GM19455 (cell line): ENCODE data around the gene UGCG.
A peak's percentile ranks its signal among the peaks of the same experiment; 100 is the strongest.
"Not testable (repeated sequence)": the region's sequence is repeated elsewhere in the genome, so short reads cannot be mapped to it uniquely, and the experiment has no call there.

ENCODE experiments used
- ATAC-seq: cut with Tn5 transposase; IDR thresholded peaks from one replicate; pipeline ENCODE4 v1.9.1; 2021; ENCODE audit not compliant: unreplicated experiment

Gene UGCG

DNA sequence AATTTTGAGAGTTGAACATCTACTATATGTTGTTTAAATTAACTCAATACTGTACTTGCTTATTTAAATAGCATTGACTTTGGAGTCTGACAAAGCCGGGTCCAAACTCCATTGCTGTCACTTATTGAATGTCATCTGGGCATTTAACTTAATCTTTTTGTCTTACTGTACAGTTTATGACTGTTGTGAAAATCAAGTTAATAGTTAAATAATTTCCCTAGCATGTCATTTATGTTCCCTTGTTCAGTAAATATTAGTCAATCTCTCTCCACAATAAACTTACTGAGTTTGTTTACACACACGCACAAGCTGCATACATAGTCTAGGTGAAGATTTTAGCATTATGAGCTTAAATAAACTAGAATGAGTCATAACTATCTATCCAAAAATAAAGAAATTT, 6.3 kb upstream of the UGCG start:
- no peak for ATAC-seq

DNA sequence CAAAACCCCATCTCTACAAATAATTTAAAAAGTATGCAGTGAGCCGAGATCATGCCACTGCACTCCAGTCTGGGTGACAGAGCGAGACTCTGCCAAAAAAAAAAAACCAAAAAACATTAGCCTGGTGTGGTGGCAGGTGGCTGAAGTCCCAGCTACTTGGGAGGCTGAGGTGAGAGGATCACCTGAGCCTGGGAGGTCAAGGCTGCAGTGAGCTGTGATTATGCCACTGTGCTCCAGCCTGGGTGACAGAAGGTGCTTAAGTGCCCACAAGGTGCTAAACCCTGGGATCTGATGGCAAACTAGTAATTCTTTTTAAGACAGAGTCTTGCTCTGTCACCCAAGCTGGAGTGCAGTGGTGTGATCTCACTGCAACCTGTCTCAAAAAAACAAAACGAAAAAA, 5.7 kb upstream of the UGCG start:
- not testable (repeated sequence) for ATAC-seq

DNA sequence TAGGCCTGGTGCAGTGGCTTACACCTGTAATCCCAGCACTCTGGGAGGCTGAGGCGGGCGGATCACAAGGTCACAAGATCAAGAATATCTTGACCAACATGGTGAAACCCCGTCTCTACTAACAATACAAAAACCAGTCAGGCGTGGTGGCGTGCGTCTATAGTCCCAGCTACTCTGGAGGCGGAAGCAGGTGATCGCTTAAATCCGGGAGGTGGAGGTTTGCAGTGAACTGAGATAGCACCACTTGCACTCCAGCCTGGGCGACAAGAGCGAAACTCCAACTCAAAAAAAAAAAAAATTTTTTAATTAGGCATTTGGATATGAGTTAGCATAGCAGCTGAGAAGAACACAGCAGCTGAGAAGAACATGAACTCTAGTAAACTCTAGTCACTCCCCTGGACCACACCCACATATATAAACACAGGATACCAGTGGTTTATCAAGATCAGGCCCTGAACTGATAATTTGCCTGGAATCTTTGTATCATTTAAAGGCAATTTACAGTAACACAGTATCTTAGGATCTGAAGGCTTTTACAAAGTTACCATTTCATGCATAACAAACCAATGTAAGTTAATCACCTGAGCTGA, 4.6 kb upstream of the UGCG start:
- no peak for ATAC-seq

GRCh38 chr9:111896942-111897600, 457 bp downstream of the UGCG start:
- peak; percentile 53 for ATAC-seq

- ATAC-seq = peak; percentile 44
These were observed 1.1 kb downstream of the UGCG start for GRCh38 chr9:111897601-111898137.

- ATAC-seq = no peak
These were observed 1.9 kb downstream of the UGCG start for GRCh38 chr9:111898331-111899096.

DNA sequence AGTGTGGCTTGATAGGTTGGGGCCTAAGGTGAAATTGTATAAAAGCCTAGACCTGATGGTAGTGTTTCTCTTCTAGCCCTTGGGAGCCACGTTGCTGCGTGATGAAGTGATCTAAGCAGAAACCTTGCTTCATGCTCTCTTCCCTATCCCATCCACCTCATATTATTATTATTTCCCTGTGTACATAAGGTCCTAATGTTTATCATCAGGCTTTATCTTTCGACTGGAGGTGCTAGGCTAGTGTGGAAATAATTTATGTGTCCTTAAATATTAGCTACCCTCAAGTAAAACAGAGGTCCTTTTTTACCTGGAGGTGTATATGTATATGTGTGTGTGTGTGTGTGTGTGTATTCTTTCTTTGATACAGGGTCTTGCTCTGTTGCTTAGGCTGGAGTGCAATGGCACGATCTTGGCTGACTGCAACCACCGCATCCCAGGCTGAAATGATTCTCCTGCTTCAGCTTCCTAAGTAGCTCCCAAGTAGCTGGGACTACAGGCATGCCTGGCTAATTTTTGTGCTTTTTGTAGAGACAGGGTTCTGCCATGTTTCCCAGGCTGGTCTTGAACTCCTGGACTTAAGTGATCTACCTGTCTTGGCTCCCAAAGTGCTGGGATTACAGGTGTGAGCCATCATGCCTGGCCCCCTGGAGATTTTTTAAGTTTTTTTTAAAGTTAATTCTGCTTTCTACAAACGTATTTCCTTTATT, 3.7 kb downstream of the UGCG start:
- no peak for ATAC-seq

GRCh38 chr9:111900858-111901612, 4.4 kb downstream of the UGCG start:
- no peak for ATAC-seq

DNA sequence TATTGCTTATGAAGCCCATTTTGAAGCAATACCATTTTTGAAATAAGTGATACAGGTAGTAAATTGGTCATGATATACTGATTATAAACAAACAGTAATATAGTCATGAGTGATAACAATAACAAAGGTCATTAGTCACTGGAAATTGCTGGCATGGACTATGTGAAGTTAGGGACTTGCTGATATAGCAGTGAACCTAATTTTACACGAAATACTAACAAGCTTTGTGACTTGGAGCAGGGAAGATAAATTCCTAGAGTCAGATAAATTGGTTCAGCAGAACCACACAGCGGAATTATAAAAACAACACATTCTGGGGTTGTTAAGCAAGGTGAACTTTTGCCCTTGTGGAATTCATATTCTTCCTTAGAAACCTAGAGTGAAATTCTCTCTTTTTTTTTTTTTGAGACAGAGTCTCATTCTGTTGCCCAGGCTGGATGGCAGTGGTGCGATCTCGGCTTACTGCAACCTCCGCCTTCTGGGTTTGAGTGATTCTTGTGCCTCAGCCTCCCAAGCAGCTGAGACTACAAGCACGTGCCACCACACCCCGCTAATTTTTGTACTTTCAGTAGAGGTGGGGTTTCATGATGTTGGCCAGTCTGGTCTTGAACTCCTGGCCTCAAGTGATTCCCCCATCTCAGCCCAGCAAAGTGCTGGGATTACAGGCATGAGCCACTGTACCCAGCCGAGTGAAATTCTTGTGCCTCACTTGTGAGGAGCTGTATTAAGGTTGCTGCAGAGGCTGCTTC, 6.0 kb downstream of the UGCG start:
- no peak for ATAC-seq

- not testable (repeated sequence) for ATAC-seq
These were observed 6.9 kb downstream of the UGCG start for GRCh38 chr9:111903535-111903934.

DNA sequence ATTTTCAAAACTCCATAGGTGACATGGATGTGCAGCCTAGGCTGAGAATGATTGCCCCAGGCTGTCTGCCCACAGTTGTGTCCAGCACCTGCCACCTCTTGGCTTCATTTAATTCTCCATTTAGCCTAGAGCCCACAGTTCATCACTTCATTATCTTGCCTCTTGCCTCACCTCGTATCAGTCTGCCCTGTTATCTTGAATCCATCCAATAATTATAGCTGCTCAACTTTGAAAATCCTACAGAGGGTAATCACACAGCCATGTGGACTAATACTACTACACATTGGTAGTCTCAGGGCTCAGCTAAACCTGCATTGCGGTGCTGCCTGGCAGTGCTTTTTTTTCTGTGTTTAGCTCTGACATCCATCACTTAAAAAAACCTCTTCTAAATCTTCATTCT, 7.4 kb downstream of the UGCG start:
- ATAC-seq = no peak

GRCh38 chr9:111904891-111905291, 8.3 kb downstream of the UGCG start:
- ATAC-seq = no peak

DNA sequence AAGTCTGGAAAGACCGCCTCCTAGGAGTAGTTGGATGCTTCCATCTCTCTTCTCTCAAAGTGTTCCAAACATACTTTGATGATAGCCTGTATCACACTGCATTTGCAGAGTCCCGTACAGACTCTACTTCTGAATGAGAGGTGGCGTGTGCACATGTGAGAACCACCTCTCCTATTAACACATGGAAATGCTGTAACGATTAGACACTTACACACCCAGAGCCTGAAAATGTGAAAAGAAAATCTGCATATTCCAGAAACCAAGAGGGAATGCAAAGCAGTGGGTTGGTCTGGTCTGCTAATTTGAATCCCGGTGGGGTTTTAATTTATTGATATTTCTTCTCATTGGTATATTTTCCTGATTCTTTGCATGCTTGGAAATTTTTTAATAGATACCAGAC, 10.5 kb downstream of the UGCG start:
- no peak for ATAC-seq

- no peak for ATAC-seq
These were observed 12.8 kb downstream of the UGCG start for GRCh38 chr9:111909444-111909843.

DNA sequence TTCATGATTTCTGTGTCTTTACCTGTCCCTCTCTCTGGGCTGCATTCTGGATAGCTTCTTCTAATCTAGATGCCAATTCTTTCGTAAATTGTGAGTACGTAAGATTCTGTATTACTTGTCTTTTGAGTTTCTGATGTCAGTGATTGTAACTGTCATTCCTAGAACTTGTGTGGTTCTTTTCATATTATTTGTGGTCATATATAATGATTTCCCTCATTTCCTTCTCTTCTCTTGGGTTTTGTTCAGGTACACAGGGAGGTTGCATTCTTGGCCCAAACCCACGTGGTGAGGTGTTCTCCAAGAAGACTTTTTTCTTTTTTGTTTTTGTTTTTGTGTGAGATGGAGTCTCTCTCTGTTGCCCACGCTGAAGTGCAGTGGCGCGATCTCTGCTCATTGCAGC, 13.8 kb downstream of the UGCG start:
- ATAC-seq = no peak

DNA sequence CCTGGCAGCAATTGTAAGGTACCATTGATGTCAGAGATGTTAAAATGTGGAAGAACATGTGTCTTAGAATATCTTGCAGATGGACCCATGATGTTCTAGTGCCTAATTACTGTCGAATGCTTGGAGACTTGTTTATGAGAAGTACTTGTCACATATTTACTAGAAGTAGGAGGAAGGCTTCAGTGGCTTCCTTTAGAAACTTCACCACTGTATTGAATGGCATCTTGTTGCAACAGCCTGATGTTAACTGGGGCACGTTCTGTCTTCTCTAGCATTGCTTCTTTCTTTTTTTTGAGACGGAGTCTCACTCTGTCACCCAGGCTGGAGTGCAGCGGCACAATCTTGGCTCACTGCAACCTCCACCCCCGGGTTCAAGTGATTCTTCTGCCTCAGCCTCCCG, 16.5 kb downstream of the UGCG start:
- no peak for ATAC-seq

DNA sequence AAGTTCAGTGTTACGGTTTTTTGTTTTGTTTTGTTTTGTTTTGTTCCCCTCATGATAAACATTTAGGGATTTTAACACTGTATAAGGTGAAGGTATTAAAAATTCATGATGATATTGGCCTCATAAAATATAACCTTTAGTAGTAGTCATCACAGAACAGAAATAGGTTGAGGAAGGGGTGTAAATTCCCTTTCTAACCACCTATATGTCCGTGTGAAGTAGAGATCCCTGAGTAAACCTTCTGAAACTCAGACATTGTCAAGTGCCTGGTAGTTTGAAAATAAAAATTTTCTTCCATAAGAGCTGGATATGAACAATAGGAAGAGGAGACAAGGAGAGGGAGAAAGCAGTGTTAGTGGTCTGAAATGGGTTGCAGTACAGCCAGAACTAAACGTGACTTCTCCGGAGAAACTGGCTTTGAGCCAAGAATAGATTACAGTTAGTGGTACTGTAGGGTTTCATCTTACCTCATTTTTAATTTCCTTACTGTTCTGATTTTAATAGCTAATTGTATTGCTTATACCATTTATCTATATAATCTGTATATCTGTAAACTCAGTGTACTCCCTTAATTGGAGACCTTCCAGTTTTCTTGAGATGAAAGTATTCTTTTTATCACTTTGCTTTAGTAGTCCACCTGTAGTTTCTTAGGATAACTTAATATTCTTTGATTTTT, 18.3 kb downstream of the UGCG start:
- no peak for ATAC-seq

GRCh38 chr9:111915425-111915758, 18.8 kb downstream of the UGCG start:
- no peak for ATAC-seq

DNA sequence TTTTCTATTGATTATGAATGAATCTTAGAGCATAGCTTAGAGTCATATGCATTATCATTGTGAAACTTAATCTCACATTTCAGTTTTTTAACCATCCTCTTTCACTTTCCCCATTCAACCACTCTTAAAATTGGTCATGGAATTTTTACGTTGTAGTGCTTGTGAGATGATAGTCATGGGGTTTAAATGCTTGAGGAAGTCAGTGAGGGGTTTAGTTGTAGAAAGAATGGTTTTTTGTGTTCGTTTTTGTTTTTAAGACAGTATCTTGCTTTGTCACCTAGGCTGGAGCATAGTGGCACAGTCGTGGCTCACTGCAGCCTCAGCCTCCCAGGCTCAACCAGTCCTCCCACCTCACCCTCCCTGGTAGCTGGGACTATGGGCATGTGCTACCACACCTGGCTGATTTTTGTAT, 19.6 kb downstream of the UGCG start:
- ATAC-seq = peak; percentile 60

DNA sequence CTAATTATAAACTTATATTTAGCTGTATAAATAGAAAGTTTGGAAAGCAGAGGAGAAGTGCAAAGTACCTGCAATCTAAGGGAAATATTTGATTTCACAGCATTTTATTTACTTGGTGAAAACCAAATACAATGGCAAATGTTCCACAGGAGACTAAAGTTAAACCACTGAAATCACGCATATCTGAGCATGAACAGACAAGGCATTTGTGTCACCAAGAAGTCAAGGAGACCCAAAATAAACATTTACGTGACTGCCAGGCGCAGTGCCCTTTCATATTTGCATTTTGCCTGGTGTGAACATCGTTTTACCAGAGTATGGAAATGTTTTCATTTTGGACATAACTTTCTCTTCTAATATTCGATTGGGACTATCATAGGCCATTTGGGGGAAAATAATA, 20.6 kb downstream of the UGCG start:
- ATAC-seq = no peak
